Putamen (tissue), 1 donor: ENCODE results near the gene SMIM35.

Experiments
- DNase-seq: peaks from one replicate; pipeline ENCODE4 v3.0.0-alpha.2; 2016; ENCODE audit warnings: low spot score

The SMIM35 gene

DNA sequence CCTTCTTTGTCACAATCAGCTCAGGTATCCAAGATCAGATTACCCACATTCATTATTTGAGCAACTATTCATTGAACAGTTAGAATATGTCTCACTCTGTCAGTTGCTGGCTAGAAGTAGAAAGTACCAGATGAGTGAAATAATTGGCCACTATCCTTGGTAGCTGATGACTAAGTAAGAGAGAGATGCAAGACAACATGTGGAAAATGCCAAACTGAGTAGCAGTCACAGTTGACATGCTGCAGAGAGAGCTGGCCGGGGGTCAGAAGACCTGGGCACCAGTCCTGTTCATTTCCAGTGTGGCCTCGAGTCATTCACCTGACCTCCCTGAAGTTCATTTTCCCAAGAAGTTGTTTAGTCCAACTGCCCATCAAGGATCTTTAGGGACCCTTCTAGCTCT lies 22.5 kb upstream of the SMIM35 start:
- no peak for DNase-seq

- no peak for DNase-seq
Measured at GRCh38 chr11:118108513-118108912, 21.8 kb upstream of the SMIM35 start.

DNA sequence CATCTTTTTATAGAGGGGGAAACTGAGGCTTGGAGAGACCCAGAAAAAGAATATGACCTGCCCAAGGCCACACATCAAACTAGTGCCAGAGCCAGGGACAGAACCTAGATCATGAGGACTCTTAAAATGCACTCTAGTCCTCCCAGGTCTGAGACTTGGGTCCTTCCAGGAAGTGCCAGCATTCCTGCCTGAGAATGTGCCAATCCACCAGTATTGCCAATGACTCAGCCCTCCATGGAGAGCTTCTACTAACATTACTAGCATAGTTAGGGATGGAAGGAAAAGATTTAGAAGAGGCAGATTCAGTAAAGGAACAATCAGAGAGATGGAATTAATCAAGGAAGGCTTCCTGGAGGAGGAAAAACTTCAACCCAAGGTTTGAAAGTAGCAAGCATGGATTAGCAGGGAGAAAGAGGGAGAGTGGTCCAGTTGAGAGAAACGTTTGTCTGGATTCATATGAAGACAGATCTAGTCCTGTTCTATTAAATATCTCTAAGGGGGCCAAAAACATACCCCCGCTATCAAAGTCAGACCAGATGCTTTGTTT lies 20.1 kb upstream of the SMIM35 start:
- DNase-seq: no peak

DNA sequence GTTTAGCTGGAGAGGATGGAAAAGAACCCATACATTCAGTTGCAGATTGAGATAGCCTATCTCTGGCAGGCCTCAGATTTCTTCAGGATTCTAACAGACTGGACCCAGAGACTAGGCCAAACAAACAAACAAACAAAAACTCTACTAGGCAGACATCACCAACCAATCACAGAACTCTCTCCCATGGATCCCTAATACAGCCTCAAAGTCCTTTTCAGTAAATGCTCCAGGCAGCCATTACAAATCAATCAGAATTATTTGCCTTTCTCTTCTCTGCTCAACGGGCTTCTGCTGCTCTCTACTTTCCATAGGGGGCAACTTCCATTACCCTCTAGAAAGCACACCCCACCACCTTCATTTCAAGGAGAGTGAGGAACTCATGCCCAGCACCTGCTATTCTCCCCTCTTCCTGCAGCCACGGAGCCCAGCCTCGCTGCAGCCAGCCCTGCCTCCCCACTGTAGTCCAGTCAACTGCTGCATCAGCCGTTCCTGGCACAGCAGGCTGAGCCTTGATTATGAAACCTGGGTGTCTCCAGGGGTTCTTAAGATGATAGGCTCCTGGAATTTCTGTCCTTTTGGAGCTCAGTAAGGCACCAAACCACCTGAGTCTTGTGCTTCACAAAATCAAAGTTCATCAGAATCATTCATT lies 19.0 kb upstream of the SMIM35 start:
- no peak for DNase-seq

DNA sequence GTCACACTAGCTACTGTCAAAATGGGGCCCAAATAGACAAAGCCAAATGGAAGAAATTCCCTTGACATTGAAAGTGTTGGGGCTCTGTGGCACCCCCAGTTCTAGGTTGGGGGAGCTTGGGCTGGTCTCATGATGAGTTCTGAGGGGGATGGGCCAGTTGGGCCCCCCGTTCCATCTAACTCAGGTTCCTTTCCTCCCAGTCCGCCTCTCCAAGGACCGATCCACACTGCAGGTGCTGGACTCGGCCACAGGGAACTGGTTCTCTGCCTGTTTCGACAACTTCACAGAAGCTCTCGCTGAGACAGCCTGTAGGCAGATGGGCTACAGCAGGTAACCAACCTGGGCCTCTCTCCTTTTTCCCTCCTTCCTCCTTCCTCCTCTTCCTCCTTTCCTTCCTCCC lies 17.7 kb upstream of the SMIM35 start:
- DNase-seq: no peak

- no peak for DNase-seq
Measured at GRCh38 chr11:118102721-118103261, 16.0 kb upstream of the SMIM35 start.

DNA sequence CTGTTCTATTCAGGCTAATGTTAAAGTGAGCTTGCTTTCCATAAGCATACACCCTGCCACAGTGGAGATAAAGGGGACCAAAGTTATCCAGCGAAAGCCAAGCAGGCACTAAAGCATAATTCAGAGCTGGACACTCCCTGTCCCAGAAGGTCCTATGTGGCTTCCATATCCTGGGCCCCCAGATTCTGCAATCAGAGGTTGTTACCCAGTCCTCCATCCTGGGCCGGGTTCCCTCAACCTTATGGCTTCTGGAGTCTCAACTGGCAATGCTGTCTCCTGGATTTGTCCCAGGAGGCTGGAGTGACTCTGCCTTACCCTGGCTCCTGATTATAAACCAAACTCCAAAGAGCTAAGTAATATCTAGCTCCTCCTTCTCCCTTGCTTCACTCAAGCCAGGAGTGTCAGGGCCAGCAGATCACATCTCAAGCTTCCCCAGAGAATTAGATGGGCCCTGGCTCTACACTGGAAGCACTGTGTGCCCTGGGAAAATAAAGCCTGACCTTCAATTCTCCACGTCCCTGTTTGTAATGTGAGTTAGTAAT lies 14.0 kb upstream of the SMIM35 start:
- DNase-seq: no peak

DNA sequence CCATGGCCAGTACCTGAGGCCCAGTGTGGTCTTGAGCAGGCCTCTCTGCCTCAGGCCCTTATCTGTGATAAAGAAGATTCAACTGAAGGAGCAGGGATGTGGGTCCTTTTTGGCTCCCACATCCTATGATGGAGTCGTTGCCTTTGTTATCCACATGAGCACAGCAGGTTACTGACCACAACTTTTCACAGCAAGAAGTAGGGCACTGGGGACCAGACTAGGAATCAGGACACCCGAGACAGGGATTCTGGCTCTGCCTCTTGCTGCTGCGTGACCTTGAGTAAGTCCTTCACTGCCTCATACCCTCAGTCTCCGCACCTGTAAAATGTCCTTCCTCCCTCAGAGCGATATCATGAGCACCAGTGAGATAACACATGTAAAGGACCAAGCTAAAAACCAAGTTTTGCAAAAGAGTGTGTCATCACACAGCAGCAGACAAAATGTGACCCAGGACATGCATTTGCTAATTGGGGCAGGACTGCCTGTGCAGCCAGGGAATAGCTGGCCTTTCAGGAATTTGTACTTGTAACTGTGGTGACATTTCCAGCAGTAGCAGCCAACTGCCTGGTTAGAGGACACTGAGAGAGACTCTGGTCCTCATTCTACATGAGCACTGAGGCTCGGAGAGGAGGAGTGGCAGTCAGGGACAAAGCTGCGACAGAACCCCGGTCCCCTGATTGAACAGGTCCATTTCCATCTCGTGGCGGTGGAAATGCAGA lies 13.2 kb upstream of the SMIM35 start:
- no peak for DNase-seq

- DNase-seq: peak; percentile 85
Measured at GRCh38 chr11:118098996-118099837, 12.5 kb upstream of the SMIM35 start.

DNA sequence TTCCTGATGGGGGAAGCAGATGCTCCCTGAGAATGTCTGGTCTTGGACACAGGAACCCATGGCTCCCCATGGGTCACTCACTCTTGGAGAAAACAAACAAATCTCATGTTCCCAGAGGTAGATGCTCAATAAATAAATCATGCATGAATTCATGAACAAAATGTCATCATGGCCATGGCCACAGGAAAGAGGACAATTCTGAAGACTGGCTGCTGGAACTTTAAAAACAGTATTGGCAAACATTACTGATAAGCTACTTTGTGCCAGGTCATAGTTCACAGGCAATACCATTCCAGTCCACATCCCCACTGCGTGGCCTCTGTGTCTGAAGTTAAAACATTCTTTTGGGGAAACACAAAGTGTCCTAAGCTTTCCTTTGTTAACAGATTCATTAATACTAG lies 9.2 kb upstream of the SMIM35 start:
- DNase-seq: no peak

GRCh38 chr11:118095493-118095892 lies 8.7 kb upstream of the SMIM35 start:
- DNase-seq: no peak

GRCh38 chr11:118092907-118093571 lies 6.3 kb upstream of the SMIM35 start:
- no peak for DNase-seq

- DNase-seq: no peak
Measured at GRCh38 chr11:118091690-118092089, 4.9 kb upstream of the SMIM35 start.

DNA sequence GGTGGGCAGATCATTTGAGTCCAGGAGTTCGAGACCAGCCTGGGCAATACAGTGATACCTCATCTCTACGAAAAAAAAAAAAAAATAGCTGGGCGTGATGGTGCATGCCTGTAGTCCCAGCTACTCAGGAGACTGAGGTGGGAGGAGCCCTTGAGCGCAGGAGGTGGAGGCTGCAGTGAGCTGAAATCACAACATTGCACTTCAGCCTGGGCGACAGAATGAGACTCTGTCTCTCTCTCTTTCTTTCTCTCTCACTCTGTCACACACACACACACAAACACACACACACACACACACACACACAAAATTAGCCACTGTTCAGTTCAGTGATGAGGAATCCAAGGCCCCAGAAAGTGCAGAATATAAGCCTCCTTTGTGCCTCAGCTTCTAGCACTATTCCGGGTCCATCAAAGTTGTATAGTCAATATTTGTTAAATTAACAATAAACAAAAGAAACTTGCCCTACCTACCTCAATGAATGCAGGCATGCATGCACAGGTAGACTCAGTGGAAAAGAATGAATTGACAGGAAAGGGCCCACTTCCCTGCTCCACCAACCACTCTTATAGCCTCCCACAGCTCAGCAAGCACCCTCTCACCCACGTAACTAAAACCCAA lies 3.9 kb upstream of the SMIM35 start:
- DNase-seq: no peak

DNA sequence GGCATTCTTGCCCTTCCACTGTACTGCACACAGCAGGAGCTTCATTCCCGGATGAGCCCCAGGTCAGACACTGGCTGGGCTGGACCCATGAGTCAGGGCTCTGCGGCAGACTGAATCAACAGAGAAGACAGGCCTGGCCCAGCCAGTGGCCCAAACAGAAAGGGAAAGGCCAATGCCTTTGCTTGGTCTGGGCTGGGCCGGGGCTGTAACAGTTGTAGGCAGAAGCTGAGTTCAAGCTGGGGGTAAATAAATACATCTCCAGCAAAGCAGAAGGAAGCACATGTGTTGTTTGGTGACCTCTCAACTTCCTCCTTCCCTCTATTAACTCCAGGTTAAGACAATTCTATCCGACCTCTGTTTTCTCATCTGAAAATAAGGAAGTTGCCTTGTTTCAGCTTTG lies 1.8 kb upstream of the SMIM35 start:
- no peak for DNase-seq

DNA sequence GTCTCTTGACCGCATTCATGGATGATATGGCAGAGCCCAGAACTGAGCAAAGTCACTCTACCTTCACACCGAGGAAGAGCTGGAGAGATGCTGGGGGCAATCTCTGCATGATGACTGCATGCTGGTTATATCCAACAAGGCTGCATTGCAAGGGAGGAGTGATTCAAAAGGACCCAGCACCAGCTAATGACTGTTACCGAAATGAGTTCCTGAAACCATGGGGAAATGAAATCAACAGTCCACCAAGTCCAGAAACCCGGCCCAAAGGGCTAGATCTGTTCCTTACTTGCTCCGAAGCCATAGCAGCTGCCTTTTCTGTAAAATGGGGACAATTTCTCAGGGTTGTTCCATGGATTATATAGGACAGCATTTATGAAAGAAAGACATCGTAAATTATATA lies 1.2 kb upstream of the SMIM35 start:
- DNase-seq: no peak

GRCh38 chr11:118084656-118085055 lies 2.1 kb downstream of the SMIM35 start:
- no peak for DNase-seq

DNA sequence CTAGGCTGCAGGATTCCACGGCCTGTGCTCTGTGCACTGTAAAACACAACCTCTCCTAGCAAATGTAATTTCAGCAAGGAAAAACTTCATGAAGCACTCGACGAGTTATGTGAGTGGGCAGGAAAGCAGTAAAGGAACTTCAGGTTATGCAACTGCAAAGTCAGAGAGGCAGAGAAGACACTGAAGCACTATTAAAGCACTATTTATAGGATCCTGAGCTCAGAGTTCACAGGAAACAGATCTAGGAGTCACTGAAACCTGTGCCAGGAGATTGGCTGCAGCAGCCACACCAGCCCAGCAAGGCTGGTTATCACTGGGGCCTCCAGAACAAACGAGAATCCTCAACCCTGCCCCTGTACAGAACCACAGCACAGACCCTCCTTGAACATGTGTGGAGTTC lies 2.5 kb downstream of the SMIM35 start:
- DNase-seq: peak; percentile 85

- DNase-seq: no peak
Measured at GRCh38 chr11:118082880-118083552, 3.7 kb downstream of the SMIM35 start.

- no peak for DNase-seq
Measured at GRCh38 chr11:118081241-118081958, 5.4 kb downstream of the SMIM35 start.
